COLO668 (cell line): ENCODE measurements around the gene ZNF821.
"Not testable (repeated sequence)": the region's sequence is repeated elsewhere in the genome, so short reads cannot be mapped to it uniquely, and the experiment has no call there.

ENCODE experiments used
- DNase-seq: peaks from one replicate; lab custom pipeline; 2025; ENCODE audit not compliant: unreplicated experiment; lab: John Stamatoyannopoulos, UW

Gene ZNF821

GRCh38 chr16:71902656-71903365 lies 18.8 kb upstream of the ZNF821 start:
- no peak for DNase-seq

DNA sequence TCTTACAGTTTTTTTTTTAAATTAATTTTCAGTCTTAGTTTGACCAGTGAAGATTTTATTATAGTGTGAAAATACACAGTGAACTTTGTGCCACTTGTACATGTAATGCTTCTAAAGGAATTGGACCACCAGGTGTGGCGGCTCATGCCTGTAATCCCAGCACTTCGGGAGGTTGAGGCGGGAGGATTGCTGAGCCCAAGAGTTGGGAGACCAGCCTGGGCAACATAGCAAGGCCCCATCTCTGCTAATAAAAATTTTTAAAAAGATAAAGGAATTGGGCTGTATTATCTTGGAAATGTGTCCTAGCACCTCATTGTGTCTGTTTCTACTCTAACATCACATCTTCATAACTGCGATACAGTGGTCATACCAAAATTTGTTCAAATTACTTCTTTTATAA lies 15.2 kb upstream of the ZNF821 start:
- DNase-seq: no peak

DNA sequence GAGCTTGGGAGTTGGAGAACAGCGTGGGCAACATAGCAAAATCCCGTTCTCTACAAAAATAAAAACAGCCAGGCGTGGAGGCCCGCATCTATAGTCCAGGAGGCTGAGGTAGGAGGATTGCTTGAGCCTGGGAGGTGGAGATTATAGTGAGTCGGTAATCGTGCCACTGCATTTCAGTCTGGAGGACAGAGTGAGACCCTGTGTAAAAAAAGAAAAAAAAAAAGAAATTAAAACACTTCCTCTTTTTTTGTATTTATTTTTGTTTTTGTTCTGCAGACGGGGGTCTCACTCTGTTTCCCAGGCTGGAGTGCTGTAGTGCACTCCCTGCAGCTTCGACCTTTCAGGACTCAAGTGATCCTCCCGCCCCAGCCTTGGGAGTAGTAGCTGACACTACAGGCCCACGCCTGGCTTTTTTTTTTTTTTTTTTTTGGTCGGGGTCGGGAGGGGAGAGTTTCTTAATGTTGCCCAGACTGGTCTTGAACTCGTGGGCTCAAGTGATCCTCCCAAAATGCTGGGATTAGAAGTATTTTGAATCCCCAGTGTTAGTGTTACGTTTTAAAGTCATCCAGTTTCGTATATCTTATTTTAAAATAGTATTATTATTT lies 12.9 kb upstream of the ZNF821 start:
- DNase-seq: no peak

DNA sequence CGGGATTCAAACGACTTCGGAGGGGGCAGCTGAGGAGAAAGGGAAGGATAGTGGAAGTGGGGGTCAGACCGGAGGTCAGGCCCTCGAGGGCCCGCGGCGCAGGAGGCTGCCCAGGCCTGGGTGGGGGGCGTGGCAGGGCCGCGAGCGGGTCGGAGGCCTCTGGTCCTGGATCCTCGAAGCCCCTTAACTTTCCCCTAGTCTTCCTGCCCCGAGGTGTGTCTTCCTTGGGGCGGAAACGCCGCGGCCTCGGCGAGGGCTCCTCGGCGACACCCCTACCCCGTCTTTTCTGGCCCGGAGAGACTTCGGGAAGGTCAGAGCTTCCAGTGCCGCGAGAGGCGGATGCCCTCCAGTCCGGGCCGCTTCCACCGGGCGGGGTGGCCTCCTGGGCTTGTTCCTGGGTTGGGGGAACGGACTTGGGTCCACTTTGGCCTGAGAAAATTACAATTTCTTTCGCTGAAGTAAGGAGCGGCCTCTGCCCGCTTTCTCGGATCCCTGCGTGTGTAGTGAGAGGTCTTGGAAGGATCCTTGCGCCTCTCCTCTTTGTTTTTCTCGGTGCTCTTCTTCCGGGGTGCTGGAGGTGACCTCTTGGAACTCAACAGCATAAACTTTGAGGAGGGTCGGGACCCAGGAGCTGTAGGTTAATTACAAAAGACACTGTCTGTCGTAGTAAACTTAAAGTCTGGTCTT lies 11.8 kb upstream of the ZNF821 start:
- peak; percentile 58 for DNase-seq

DNA sequence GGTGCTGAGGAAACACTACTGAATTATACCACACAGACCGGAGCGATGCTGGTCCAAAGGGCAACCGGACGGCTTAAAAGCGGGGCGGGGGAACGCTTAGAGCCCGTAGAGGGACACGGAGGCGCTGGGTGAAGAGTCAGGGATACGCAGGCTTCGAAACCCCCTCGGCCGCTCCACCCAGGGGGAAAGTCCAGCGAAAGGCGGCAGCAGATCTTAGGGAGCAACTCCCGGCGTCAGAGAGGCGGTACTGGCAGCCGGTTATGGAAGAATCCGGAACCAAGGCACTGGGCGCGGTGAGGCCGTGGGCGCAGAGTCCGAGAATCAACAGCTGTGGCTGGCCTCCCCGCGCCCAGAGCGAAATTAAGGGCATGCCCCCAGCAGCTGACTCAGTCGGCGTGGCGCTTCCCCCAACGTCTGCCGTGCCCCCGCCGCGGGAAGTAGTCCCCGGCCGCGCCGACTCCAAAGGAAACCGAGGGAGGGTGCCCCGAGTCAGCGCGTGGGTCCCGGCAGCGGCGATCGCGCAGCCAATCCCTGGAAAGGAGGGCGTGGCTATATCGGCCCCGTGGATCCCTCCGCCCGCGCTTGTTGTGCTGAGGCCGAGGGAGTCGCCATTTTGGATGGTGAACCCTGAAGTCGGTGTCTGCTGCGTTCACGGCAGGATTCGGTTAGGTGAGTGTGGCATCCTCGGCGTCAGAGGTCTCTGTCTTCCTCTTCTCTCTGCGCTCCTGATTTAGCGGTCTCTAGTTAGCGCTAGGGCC lies 11.1 kb upstream of the ZNF821 start, which contains the start of gene IST1:
Gene IST1, plus strand, starts transcription at position 611 of the 758 bp plus-strand sequence. CDS start 20,110 bp downstream, outside the sequence.
- DNase-seq: peak; percentile 98

DNA sequence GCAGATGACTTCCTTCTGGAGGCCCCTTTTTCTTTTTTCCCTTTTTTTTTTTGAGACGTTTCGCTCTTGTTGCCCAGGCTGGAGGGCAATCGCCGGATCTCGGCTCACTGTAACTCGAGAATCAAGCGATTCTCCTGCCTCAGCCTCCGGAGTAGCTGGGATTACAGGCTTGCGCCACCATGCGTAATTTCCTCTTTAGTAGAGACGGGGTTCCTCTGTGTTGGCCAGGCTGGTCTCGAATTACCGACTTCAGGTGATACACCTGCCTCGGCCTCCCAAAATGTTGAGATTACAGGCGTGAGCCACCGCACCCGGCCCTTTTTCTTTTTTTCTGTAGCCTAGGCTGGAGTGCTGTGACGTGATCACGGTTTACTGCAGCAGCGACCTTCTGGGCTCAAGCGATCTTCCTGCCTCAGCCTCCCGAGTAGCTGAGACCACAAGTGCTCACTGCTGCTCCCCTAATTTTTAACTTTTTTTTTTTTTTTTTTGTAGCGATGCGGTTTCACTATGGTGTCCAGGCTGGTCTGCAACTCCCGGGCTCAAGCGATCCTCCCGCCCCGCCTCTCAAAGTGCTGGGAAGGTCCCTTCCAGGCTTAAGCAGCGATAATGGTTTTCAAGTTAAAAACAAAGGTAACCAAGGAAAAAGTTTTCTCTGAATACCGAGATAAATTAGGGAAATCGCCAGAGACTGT lies 10.4 kb upstream of the ZNF821 start:
- peak; percentile 65 for DNase-seq

GRCh38 chr16:71893888-71894228 lies 9.9 kb upstream of the ZNF821 start:
- no peak for DNase-seq

- DNase-seq: no peak
Observed at GRCh38 chr16:71889147-71889546, 5.2 kb upstream of the ZNF821 start.

- no peak for DNase-seq
Observed at GRCh38 chr16:71885261-71885650, 1.3 kb upstream of the ZNF821 start.

- DNase-seq: peak; percentile 40
Observed at GRCh38 chr16:71883168-71883848, 674 bp downstream of the ZNF821 start.

GRCh38 chr16:71882505-71883167 lies 1.3 kb downstream of the ZNF821 start:
- DNase-seq: peak; percentile 75

DNA sequence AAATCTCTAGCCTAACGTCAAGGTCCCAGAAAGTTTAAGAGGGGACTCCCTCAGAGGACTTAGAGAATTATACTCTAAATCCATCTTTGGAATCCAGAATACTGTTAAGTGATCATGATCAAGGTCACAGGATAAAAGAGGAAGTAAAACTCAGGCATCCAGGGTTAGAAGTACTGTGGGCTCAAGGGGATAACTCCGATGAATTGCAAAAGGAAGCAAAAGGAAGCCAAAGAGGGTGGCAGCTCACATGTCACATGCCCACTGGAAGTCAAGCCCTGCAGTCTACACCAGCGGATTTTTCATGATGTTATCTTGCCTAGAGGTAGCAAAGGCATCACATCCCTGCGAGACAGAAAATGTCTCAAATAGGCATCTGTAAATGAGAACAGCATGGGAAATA lies 3.8 kb downstream of the ZNF821 start:
- DNase-seq: no peak

DNA sequence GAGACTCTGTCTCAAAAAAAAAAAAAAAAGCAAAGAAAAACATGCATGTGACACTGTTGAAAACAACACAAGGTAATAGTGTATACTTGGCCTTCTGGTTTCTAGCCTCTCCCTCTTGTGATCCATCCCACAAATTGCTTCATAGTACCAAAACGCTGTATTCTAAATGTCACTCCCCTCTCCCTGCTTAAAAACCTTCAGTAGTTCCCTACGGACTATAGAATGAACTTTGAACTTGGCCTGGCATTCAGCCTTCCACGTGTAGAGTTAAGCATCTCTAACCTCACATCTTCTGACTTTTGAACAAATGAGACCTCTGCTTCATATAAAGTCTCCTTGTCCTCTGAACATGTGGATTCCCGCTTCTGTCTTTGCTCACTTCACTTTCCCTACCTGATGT lies 5.1 kb downstream of the ZNF821 start:
- DNase-seq: no peak

- no peak for DNase-seq
Observed at GRCh38 chr16:71873199-71873598, 10.8 kb downstream of the ZNF821 start.

DNA sequence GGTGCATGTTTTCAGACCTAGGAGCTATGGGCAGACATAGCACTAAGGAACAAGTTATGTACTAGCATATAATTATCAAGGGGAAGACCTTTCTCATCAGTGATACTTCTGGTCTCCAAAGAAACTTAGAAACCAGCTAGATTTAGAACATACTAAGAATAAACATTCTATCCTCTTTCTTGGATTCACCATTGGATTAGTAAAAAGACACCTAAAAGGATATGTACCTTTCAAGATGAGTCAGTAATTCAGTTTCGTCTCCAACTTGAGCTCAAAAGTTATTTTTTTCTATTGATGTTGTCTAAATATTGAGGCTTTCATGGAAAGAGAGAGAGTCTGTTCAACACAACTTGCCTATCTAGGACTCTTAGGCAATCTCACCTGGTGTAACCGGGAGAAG lies 13.2 kb downstream of the ZNF821 start:
- no peak for DNase-seq

- no peak for DNase-seq
Observed at GRCh38 chr16:71869089-71869488, 14.9 kb downstream of the ZNF821 start.

GRCh38 chr16:71867939-71868338 lies 16.0 kb downstream of the ZNF821 start:
- DNase-seq: no peak

DNA sequence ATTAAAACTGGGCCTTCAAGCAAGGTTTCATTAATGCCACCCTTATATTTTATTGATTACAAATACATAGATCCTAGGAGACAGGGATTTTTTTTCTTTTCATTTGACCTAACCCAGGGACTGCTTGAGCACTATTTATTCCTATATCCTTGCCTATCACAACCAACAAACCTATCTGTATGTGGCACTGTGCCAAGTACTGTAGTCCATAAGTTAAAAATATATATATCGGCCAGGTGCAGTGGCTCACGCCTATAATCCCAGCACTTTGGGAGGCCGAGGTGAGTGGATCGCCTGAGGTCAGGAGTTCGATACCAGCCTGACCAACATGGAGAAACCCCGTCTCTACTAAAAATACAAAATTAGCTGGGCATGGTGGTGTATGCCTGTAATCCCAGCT lies 16.8 kb downstream of the ZNF821 start:
- not testable (repeated sequence) for DNase-seq

DNA sequence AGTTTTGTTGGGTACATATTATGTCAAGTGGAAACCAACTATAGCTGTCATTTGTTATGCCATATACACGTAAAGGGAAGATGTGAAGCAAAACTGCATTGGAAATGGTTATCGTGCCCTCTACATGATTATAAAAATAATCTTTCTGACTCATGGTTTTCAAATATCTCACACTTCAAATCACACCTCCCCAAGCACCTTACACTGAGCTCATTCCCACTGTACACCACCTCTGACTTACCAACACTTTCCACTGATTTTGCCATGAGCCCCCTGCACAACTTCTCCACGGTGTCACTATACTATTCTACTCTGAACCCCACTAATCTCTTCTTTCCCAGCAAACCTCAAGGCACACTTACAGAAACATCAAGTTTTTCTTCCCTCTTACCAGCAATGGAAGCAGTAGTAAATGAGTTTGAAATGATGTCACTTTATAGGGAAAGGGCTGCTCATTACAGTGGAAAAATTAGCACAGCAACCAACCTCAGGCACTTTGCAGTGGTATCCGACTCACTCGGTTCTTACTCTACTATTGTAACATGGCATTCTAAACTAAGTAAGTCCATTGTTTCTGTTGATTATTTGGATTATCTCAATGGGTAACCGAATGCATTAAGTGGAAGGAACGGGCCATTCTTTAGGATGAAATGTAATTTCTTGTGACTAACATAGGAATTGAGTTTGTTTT lies 18.7 kb downstream of the ZNF821 start:
- no peak for DNase-seq
